ENCODE data around the gene RPRD1A. TPM values are rescaled to one million over a fixed set of nuclear protein-coding genes. Genes with fewer than 3 reads are reported as not detected.

Gene RPRD1A
- total RNA-seq, 1 experiment from 2014 or later: 80.7 TPM

GRCh38 chr18:36035253-36035652 lies 32.1 kb downstream of the RPRD1A start:
- no peak for TF ChIP-seq ELF1 (IDR thresholded peaks at IDR 0.05; ENCODE audit: borderline replicate concordance, low read depth)
- TF ChIP-seq ZNF274 (IDR thresholded peaks at IDR 0.05; ENCODE audit: low read depth, low read length): no peak
- TF ChIP-seq CBX3 (IDR thresholded peaks at IDR 0.05; ENCODE audit: low read depth): no peak
- no peak for TF ChIP-seq ZBTB33 (IDR thresholded peaks at IDR 0.05; ENCODE audit: extremely low read depth, insufficient replicate concordance, low read length)
- no peak for TF ChIP-seq YY1 (IDR thresholded peaks at IDR 0.05; ENCODE audit: extremely low read depth, insufficient replicate concordance, low read depth, low read length)
- no peak for TF ChIP-seq FOSL1 (IDR thresholded peaks at IDR 0.05; ENCODE audit: low read depth)
- TF ChIP-seq, protein P1, sequence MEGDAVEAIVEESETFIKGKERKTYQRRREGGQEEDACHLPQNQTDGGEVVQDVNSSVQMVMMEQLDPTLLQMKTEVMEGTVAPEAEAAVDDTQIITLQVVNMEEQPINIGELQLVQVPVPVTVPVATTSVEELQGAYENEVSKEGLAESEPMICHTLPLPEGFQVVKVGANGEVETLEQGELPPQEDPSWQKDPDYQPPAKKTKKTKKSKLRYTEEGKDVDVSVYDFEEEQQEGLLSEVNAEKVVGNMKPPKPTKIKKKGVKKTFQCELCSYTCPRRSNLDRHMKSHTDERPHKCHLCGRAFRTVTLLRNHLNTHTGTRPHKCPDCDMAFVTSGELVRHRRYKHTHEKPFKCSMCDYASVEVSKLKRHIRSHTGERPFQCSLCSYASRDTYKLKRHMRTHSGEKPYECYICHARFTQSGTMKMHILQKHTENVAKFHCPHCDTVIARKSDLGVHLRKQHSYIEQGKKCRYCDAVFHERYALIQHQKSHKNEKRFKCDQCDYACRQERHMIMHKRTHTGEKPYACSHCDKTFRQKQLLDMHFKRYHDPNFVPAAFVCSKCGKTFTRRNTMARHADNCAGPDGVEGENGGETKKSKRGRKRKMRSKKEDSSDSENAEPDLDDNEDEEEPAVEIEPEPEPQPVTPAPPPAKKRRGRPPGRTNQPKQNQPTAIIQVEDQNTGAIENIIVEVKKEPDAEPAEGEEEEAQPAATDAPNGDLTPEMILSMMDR (IDR thresholded peaks at IDR 0.05 in 2 of 3, conservative IDR thresholded peaks at IDR 0.05 in 1 of 3; ENCODE audit: borderline replicate concordance in 1 of 3, insufficient read depth in 1 of 3, low read depth in 2 of 3, low read length in 2 of 3): no peak
- TF ChIP-seq SIN3A (IDR thresholded peaks at IDR 0.05; ENCODE audit: low read depth): no peak
- TF ChIP-seq JUND (IDR thresholded peaks at IDR 0.05): no peak
- TF ChIP-seq TCF7L2 (IDR thresholded peaks at IDR 0.05; ENCODE audit: borderline replicate concordance, extremely low read depth, insufficient read depth, insufficient read length): no peak
- TF ChIP-seq EGR1 (IDR thresholded peaks at IDR 0.05; ENCODE audit: low read depth): no peak
- no peak for TF ChIP-seq CEBPB (IDR thresholded peaks at IDR 0.05; ENCODE audit: low read depth)
- no peak for TF ChIP-seq SRF (IDR thresholded peaks at IDR 0.05; ENCODE audit: low read depth)
- no peak for TF ChIP-seq POLR2A (IDR thresholded peaks at IDR 0.05; ENCODE audit: borderline replicate concordance, extremely low read depth, insufficient read depth, insufficient read length)
- RAD21 ChIA-PET (ENCODE audit: low non-redundant PET in 1 of 2, low total read pairs in 2 of 2, uncharacterized antibody in 2 of 2, unreplicated experiment in 2 of 2): no interaction called here

More at GRCh38 chr18:36035253-36035652, 32.1 kb downstream of the RPRD1A start:
- no TSS peak for BruUV-seq (replicated peaks)
- H3K9ac ChIP-seq (ENCODE audit: low read length): no peak overlapping the region
- no peak overlapping the region for H3K4me2 ChIP-seq (ENCODE audit: low read length)
- peaks cover 5 to 9% of the 10 kb centered on the region in 2 experiments; a peak in 2 of 4 replicates for H3K9me3 ChIP-seq (ENCODE audit: control insufficient read depth in 1 of 2, insufficient read depth in 1 of 2, low read depth in 1 of 2, low read length in 2 of 2)
- no peak overlapping the region for H3K27ac ChIP-seq (ENCODE audit: low read depth, low read length)
- H3K4me3 ChIP-seq (replicated peaks in 1 of 2; ENCODE audit: low read depth in 1 of 2, low read length in 2 of 2): no peak overlapping the region
- intact Hi-C loops (cut with micrococcal nuclease): no loop called here
- peaks cover 90% of the 10 kb centered on the region for H3K79me2 ChIP-seq (ENCODE audit: insufficient read depth, low read length)
- ChIA-PET POLR2A (no interaction called here), CTCF (no interaction called here)
- no peaks in the 10 kb centered on the region for H3K27me3 ChIP-seq (ENCODE audit: insufficient read depth, low read length)
- no peak for ATAC-seq
- H4K20me1 ChIP-seq (ENCODE audit: insufficient read depth): peaks cover 8% of the 10 kb centered on the region; the same call in 1 of the 2 replicates
- no peaks in the 10 kb centered on the region for H3K4me1 ChIP-seq (ENCODE audit: control insufficient read depth in 1 of 2, insufficient read depth in 2 of 2, low read length in 2 of 2)
- no peak for DNase-seq (ENCODE audit: low read depth, low spot score)
- no peaks in the 10 kb centered on the region for H3K9me2 ChIP-seq (ENCODE audit: insufficient read depth)
- H3K36me3 ChIP-seq (ENCODE audit: control insufficient read depth in 1 of 2, insufficient read depth in 2 of 2, low read length in 2 of 2): peaks cover 5 to 16% of the 10 kb centered on the region in 2 experiments; a peak in 3 of 4 replicates
- H2AFZ ChIP-seq (ENCODE audit: low read depth, low read length, poor library complexity, severe bottlenecking): no peak overlapping the region

All from HCT116 (cell line).